AG04449 (cell line): ENCODE data around the gene ENOX2.

Source experiments
- CTCF ChIA-PET: fragments of 350-600 bp; formaldehyde crosslinking; extraction: SDS; loops from one replicate; lab custom pipeline; 2021; ENCODE audit warnings: antibody characterized with exemption; lab: Yijun Ruan, JAX
- POLR2A ChIA-PET: fragments of 400-600, 350-600 bp; formaldehyde crosslinking; extraction: SDS; loops from one replicate; lab custom pipeline; 2020; ENCODE audit warnings: antibody characterized with exemption, inconsistent platforms; lab: Yijun Ruan, JAX
- DNase-seq: peaks from one replicate; pipeline ENCODE4 v3.0.0-alpha.2; 2010; ENCODE audit warnings: low read depth, low spot score
- H3K4me3 ChIP-seq: 2 replicates; pipeline ENCODE4 v1.5.1; 2011; ENCODE audit warnings: low read depth, mild to moderate bottlenecking, control low read depth, low read length
- TF ChIP-seq, protein P1 (sequence below): IDR thresholded peaks from one replicate; pipeline ENCODE4 v1.5.1; 2011; ENCODE audit warnings: mild to moderate bottlenecking, moderate library complexity, low read length, control low read depth, inconsistent platforms; ENCODE audit not compliant: insufficient read depth; ENCODE audit errors: missing control alignments

Gene ENOX2

DNA sequence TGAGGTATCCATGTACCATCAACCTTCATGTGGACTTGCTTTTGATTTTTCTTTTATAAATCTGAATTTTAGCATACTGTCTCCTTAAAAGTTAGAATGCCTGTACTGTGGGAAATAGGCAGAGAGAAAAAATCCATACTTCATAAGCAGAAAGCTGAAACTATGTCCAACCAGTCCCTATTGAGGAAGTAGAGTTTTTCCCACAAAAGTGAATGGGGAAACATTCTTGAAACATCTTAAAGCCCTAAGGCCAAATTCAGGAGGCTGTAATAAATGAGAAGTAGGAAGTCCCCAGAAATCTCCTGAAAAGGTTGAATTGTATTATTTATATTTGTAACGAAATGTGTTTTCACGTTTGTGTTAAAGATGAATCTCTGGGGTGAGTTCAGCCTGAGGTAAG lies 56.3 kb downstream of the ENOX2 start:
- POLR2A ChIA-PET: no interaction called here
- CTCF ChIA-PET: no interaction called here
- TF ChIP-seq, protein P1, sequence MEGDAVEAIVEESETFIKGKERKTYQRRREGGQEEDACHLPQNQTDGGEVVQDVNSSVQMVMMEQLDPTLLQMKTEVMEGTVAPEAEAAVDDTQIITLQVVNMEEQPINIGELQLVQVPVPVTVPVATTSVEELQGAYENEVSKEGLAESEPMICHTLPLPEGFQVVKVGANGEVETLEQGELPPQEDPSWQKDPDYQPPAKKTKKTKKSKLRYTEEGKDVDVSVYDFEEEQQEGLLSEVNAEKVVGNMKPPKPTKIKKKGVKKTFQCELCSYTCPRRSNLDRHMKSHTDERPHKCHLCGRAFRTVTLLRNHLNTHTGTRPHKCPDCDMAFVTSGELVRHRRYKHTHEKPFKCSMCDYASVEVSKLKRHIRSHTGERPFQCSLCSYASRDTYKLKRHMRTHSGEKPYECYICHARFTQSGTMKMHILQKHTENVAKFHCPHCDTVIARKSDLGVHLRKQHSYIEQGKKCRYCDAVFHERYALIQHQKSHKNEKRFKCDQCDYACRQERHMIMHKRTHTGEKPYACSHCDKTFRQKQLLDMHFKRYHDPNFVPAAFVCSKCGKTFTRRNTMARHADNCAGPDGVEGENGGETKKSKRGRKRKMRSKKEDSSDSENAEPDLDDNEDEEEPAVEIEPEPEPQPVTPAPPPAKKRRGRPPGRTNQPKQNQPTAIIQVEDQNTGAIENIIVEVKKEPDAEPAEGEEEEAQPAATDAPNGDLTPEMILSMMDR: no peak
- H3K4me3 ChIP-seq: no peak overlapping the region
- no peak for DNase-seq

GRCh38 chrX:130841776-130842175 lies 61.2 kb downstream of the ENOX2 start:
- no peak for DNase-seq

DNA sequence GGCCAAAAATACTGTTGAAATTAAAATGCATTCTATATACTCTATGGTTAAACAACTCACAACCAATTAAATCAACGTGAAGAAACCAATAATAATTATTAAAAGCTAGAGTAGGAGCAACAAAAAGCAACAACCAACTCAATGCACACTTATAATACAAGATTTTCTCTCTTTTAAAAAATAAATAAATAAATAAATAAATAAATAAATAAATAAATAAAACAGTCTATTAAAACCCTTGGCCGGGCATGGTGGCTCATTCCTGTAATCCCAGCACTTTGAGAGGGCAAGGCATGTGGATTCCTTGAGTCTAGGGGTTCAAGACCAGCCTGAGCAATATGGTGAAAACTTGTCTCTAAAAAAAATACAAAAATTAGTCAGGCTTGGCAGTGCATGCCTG lies 62.7 kb downstream of the ENOX2 start:
- ChIA-PET CTCF (no interaction called here), POLR2A (no interaction called here)
- no peak overlapping the region for H3K4me3 ChIP-seq
- TF ChIP-seq, protein P1: no peak
- DNase-seq: no peak

More at GRCh38 chrX:130841776-130842175, 61.2 kb downstream of the ENOX2 start:
- ChIA-PET POLR2A (no interaction called here), CTCF (no interaction called here)
- TF ChIP-seq, protein P1: no peak
- H3K4me3 ChIP-seq: no peak overlapping the region

DNA sequence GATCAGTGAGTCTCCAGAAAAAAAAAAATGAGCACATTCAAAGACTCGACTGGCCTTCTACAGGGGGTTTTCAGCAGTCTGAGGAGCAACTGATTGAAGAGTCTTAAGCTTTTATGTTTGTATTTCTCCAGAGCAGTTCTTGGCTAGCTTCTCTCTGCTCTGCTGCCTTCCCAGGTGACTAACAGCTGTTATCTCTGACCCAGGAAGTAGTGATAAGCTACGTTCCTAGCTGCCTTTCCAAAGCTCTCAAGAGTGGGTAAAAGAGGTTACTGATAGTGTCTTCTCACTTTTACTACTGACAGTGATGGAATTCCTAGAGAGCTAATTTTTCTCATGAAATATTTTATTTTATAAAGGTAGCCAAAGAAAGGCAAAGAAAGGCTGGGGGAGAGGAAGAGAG lies 66.6 kb downstream of the ENOX2 start:
- no peak overlapping the region for H3K4me3 ChIP-seq
- ChIA-PET POLR2A (no interaction called here), CTCF (no interaction called here)
- no peak for DNase-seq
- TF ChIP-seq, protein P1: no peak

- H3K4me3 ChIP-seq: no peak overlapping the region
- TF ChIP-seq, protein P1: no peak
- CTCF ChIA-PET: no interaction called here
- no peak for DNase-seq
- POLR2A ChIA-PET: no interaction called here
Measured at GRCh38 chrX:130834830-130835229, 68.2 kb downstream of the ENOX2 start.

- TF ChIP-seq, protein P1: no peak
- DNase-seq: no peak
- no peak overlapping the region for H3K4me3 ChIP-seq
- POLR2A ChIA-PET: no interaction called here
- CTCF ChIA-PET: no interaction called here
Measured at GRCh38 chrX:130834149-130834548, 68.9 kb downstream of the ENOX2 start.
